ENCODE data around the gene NT5C.
"Not testable (repeated sequence)": the region's sequence is repeated elsewhere in the genome, so short reads cannot be mapped to it uniquely, and the experiment has no call there.

The NT5C gene

DNA sequence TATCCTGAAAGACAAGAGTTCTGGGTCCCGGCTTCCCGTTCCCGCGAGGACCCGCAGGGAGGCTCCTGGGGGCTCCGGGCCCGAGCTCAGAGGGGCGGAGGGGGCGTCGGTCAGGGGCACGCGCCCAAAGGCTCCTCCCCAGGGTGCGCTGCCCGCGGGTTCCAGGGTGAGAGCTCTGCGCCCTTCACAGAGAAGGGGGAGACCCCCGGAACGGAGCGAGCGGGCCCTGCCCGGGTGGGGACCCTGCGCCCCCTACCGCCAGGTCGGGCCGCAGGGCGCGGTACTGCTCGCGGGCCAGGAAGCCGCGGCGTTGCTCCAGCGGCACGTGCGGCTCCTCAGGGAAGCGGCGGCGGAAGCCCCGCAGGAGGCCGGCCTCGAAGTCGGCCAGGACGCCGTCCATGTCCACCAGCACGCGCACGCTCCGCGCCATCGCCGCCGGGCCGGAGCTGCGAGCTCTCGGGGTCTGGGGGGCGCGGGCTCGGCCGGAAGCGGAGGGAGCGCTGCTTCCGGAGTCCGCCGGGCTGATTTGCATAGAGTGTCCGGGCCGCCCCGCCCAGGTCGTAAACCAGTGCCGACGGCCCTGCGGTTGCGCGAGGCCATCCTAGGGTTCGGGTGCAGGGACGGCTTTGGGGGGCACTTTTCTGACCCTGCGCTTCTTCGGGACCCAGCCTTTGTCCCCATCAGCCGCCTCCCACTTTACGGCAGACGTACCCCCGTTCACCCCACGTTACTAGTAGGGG, at the start of gene NT5C:
TSS of gene NT5C (minus strand) at position 465 of the 740 bp plus-strand sequence. CDS start at position 430, 35 bp downstream.
- DNase-seq (ENCODE audit: low read depth) = no peak
- peak within 1 kb of the TSS; percentile 73 for H3K4me3 ChIP-seq (ENCODE audit: low read length)
- TF ChIP-seq, protein P1, sequence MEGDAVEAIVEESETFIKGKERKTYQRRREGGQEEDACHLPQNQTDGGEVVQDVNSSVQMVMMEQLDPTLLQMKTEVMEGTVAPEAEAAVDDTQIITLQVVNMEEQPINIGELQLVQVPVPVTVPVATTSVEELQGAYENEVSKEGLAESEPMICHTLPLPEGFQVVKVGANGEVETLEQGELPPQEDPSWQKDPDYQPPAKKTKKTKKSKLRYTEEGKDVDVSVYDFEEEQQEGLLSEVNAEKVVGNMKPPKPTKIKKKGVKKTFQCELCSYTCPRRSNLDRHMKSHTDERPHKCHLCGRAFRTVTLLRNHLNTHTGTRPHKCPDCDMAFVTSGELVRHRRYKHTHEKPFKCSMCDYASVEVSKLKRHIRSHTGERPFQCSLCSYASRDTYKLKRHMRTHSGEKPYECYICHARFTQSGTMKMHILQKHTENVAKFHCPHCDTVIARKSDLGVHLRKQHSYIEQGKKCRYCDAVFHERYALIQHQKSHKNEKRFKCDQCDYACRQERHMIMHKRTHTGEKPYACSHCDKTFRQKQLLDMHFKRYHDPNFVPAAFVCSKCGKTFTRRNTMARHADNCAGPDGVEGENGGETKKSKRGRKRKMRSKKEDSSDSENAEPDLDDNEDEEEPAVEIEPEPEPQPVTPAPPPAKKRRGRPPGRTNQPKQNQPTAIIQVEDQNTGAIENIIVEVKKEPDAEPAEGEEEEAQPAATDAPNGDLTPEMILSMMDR (conservative IDR thresholded peaks at IDR 0.05; ENCODE audit: low read depth, low read length) = peak; percentile 60

DNA sequence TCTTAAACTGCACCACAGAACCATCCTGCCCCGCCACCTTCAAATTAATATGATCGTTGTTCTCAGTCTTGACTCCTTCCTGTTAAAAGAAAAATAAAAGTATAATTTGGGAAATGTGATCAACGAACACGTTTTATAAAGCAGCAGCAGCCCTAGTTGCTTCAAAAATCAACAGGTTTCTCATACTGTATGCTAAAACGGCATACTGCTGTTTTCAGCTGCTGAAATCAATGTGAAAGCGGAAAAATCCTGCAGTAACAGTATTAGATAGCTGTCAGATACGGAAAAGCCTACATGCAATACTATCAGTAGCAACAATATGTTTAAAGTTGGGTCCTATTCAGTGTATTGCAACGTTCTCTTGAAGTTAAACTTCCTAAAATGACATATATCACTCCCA, 49.6 kb upstream of the NT5C start:
- no peak for DNase-seq (ENCODE audit: low read depth)
- TF ChIP-seq, protein P1 (conservative IDR thresholded peaks at IDR 0.05; ENCODE audit: low read depth, low read length) = no peak
- peak overlapping the region; percentile 97 for H3K4me3 ChIP-seq (ENCODE audit: low read length)

DNA sequence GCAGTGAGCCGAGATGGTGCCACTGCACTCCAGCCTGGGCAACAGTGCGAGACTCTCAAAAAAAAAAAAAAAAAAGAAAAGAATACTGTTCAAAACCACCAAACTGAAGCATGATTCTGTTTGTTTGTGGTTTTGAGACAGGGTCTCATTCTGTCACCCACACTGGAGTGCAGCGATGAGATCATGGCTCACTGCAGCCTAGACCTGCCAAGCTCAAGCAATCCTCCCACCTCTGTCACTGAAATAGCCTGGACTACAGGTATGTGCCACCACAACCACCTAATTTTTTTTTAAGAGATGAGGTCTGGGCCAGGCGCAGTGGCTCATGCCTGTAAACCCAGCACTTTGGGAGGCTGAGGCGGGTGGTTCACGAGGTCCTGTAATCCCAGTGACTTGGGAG, 46.9 kb upstream of the NT5C start:
- H3K4me3 ChIP-seq (ENCODE audit: low read length) = no peak overlapping the region
- TF ChIP-seq, protein P1 (conservative IDR thresholded peaks at IDR 0.05; ENCODE audit: low read depth, low read length) = no peak
- DNase-seq (ENCODE audit: low read depth) = no peak

DNA sequence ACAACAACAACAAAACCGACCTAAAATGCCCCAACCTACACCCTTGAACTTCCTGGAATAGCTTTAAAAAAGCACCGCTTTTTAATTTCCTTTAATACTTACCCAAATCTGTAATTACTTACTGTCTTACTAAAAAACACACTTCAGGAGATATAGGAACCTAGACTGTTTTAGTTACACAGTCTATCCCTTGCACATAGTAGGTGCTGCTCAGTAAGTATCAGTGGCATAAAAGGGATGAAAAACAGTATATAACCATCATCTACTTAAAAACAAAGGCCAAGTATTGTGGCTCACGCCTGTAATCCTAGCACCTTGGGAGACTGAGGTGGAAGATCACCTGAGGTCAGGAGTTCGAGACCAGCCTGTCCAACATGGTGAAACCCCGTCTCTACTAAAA, 45.1 kb upstream of the NT5C start:
- H3K4me3 ChIP-seq (ENCODE audit: low read length) = no peak overlapping the region

DNA sequence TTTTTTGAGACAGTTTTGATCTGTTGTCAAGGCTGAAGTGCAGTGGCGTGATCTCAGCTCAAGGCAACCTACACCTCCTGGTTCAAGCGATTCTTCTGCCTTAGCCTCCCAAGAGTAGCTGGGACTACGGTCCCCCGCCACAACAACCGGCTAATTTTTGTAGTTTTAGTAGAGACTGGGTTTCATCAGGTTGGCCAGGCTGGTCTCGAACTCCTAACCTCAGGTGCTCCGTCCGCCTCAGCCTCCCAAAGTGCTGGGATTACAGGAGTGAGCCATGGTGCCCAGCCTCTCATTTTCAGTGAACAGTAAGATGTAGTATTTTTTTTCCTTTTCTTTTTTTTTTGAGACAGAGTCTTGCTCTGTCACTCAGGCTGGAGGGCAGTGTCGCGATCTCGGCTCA, 43.5 kb upstream of the NT5C start:
- no peak for DNase-seq (ENCODE audit: low read depth)
- H3K4me3 ChIP-seq (ENCODE audit: low read length) = no peak overlapping the region
- TF ChIP-seq, protein P1 (conservative IDR thresholded peaks at IDR 0.05; ENCODE audit: low read depth, low read length) = no peak

More for the DNA sequence above, 45.1 kb upstream of the NT5C start:
- TF ChIP-seq, protein P1 (conservative IDR thresholded peaks at IDR 0.05; ENCODE audit: low read depth, low read length) = no peak
- DNase-seq (ENCODE audit: low read depth) = no peak

DNA sequence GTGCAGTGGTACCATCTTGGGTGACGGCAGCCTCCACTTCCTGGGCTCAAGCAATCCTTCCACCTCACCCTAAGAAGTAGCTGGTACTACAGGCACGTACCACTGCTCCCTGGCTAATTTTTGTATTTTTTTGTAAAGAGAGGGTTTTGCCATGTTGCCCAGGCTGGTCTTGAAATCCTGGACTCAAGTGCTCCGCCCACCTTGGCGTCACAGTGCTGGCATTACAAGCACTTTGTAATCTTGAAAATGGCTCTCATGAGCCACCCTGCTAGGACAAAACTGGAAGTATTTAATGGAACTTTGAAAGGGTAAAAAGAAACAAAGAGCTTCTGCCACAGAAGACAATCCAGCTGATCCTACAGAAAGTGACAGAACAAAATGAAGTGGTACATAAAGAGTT, 42.0 kb upstream of the NT5C start:
- no peak overlapping the region for H3K4me3 ChIP-seq (ENCODE audit: low read length)
- no peak for DNase-seq (ENCODE audit: low read depth)
- TF ChIP-seq, protein P1 (conservative IDR thresholded peaks at IDR 0.05; ENCODE audit: low read depth, low read length) = no peak

DNA sequence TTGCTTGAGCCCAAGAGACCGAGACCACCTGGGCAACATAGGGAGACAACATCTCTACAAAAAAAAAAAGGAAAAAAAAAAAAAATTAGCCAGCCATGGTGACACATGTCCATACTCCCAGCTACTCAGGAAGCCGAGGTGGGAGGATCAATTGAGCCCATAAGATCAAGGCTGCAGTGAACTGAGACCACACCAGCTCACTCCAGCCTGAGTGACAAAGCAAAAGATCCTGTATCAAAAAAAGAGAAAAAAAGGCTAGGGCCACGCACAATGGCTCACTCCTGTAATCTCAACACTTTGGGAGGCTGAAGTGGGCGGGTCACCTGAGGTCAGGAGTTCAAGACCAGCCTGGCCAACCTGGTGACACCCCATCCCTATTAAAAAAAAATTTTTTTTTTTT, 37.5 kb upstream of the NT5C start:
- TF ChIP-seq, protein P1 (conservative IDR thresholded peaks at IDR 0.05; ENCODE audit: low read depth, low read length) = no peak
- no peak for DNase-seq (ENCODE audit: low read depth)
- H3K4me3 ChIP-seq (ENCODE audit: low read length) = no peak overlapping the region

DNA sequence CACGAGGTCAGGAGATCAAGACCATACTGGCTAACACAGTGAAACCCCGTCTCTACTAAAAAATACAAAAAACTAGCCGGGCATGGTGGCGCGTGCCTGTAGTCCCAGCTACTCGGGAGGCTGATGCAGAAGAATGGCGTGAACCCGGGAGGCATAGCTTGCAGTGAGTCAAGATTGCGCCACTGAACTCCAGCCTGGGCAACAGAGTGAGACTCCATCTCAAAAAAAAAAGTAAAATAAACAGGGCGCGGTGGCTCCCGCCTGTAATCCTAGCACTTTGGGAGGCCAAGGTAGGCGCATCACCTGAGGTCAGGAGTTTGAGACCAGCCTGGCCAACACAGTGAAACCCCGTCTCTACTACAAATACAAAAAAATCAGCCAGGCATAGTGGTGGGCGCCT, 33.1 kb upstream of the NT5C start:
- DNase-seq (ENCODE audit: low read depth); H3K4me3 ChIP-seq (ENCODE audit: low read length): not testable (repeated sequence)

All from retinal pigment epithelial cell (primary cell).